NCI-H446 (cell line): Measurements from ENCODE around the gene CFHR2.

Experiments used
- DNase-seq, 2 experiments: peaks; one replicate each; lab custom pipeline; 2025; lab: John Stamatoyannopoulos, UW

The CFHR2 gene

DNA sequence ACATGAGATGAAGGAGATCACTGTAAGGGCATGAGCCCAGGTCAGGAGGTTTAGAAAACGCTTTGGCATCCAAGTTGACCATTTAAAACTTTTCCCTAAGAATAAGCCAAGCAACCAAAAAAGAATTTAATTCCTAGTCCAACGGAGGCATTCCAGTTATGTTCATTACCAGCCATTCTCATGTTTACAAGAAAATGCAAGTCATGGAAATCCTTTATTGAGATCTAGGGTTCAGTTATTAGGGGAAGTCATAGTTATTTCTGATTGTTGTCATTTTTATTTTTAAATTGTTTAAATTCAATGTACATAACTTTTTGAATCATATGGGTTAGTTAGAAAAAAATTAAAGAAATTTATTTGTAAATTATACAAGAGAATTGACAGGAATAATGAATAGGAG, 58.3 kb downstream of the CFHR2 start:
- DNase-seq, result no peak

DNA sequence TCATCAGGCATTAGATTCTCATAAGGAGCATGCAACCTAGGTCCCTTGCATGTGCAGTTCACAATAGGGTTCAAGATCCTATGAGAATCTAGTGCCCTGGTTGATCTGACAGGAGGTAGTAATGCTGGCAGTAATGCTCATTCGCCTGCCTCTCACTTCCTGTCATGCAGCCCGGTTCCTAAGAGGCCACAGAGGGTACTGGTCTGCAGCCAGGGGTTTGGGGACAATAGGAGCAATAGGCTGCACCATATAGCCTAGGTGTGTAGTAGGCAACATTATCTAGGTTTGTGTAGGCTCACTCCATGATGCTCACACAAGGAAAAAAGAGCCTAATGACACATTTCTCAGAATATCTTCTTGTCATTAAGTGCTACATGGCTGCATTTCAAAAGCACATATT, 59.6 kb downstream of the CFHR2 start:
- no peak for DNase-seq

DNA sequence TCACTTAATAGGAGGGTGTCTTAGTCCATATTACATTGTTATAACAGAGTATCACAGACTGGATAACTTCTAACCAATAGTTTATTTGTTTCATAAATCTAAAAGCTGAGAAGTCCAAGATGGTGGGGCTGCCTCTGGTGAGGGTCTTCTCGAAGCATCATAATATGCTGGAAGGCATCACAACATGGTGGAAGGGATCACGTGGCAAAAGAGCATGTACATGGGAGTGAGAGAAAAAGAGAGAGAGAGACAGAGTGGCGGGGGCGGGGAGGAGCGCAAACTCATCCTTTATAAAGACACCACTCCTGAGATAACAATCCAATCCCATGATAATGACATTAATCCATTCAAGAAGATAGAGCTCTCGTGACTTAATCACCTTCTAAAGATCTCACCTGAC, 65.3 kb downstream of the CFHR2 start:
- DNase-seq, result no peak
